Loucy (cell line): Measurements from ENCODE around the gene ATAD3B.
"Not testable (repeated sequence)": the region's sequence is repeated elsewhere in the genome, so short reads cannot be mapped to it uniquely, and the experiment has no call there.

Experiments
- EZH2phosphoT487 ChIP-seq: fragments of 200-600 bp; IDR thresholded peaks from 2 replicates; pipeline ENCODE4 v1.6.1; 2018; ENCODE audit warnings: antibody characterized with exemption, mild to moderate bottlenecking, moderate library complexity, borderline replicate concordance
- TF ChIP-seq, protein P1 (sequence below): fragments of 200-600 bp; sonication (generic); conservative IDR thresholded peaks from 2 replicates; pipeline ENCODE4 v1.5.1; 2014; ENCODE audit warnings: mild to moderate bottlenecking, antibody characterized with exemption, low read length

DNA sequence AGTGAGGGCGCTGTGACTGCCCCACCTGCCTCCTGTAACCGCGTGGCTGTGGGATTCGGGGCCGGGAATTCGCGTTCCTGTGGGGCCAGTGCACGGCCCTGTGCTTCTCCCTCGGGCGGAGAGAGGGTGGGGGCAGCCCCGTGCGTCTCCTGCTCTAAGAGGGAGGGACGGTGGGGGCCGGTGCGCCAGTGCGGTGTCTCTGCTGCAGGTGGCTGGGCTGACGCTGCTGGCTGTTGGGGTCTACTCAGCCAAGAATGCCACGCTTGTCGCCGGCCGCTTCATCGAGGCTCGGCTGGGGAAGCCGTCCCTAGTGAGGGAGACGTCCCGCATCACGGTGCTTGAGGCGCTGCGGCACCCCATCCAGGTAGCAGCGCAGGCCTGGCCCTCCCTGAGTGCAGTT is 51.0 kb downstream of the ATAD3B start:
- TF ChIP-seq, protein P1, sequence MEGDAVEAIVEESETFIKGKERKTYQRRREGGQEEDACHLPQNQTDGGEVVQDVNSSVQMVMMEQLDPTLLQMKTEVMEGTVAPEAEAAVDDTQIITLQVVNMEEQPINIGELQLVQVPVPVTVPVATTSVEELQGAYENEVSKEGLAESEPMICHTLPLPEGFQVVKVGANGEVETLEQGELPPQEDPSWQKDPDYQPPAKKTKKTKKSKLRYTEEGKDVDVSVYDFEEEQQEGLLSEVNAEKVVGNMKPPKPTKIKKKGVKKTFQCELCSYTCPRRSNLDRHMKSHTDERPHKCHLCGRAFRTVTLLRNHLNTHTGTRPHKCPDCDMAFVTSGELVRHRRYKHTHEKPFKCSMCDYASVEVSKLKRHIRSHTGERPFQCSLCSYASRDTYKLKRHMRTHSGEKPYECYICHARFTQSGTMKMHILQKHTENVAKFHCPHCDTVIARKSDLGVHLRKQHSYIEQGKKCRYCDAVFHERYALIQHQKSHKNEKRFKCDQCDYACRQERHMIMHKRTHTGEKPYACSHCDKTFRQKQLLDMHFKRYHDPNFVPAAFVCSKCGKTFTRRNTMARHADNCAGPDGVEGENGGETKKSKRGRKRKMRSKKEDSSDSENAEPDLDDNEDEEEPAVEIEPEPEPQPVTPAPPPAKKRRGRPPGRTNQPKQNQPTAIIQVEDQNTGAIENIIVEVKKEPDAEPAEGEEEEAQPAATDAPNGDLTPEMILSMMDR, result not testable (repeated sequence)
- TF ChIP-seq EZH2phosphoT487, result not testable (repeated sequence)
